Left ventricle myocardium inferior (tissue), 1 donor: ENCODE measurements around the gene MS4A10. TPM values are rescaled to one million over a fixed set of nuclear protein-coding genes. Genes with fewer than 3 reads are reported as not detected.

Source experiments
- DNase-seq: peaks from one replicate; pipeline ENCODE4 v3.0.0-alpha.2; 2020
- H3K27ac ChIP-seq: fragments of 200-600 bp; replicated peaks from 2 replicates; pipeline ENCODE4 v1.8.0; 2021
- H3K27me3 ChIP-seq: fragments of 200-600 bp; 2 replicates; pipeline ENCODE4 v1.8.0; 2021; ENCODE audit warnings: low read depth
- H3K36me3 ChIP-seq: fragments of 200-600 bp; 2 replicates; pipeline ENCODE4 v1.8.0; 2021
- H3K4me1 ChIP-seq: fragments of 200-600 bp; 2 replicates; pipeline ENCODE4 v1.8.0; 2021
- H3K4me3 ChIP-seq: fragments of 200-600 bp; 2 replicates; pipeline ENCODE4 v1.8.0; 2021; ENCODE audit warnings: mild to moderate bottlenecking, moderate library complexity
- H3K9me3 ChIP-seq: fragments of 200-600 bp; replicated peaks from 2 replicates; pipeline ENCODE4 v1.8.0; 2021
- intact Hi-C: fragments of 100-400 bp; cut with micrococcal nuclease; formaldehyde crosslinking; loops from one replicate; pipeline ENCODE4 v1.11.0; 2022
- total RNA-seq: library from RNA; stranded (reverse); fragmentation: NEBNext Ultra II Directional; extraction: Animal tissue kit (Norgen Biotek cat#: 25700); gene quantifications from one replicate; pipeline ENCODE4 v1.2.1, GENCODE V29; 2021
- TF ChIP-seq, protein P1 (sequence below): fragments of 200-600 bp; IDR thresholded peaks from 2 replicates; pipeline ENCODE4 v1.8.0; 2021; ENCODE audit warnings: antibody characterized with exemption, mild to moderate bottlenecking, borderline replicate concordance
- donor health status: DM: no; HTN: yes; CAD: no; lungs with severe emphysema.

MS4A10 gene
- total RNA-seq, 1 donor from 2014 or later: not detected

DNA sequence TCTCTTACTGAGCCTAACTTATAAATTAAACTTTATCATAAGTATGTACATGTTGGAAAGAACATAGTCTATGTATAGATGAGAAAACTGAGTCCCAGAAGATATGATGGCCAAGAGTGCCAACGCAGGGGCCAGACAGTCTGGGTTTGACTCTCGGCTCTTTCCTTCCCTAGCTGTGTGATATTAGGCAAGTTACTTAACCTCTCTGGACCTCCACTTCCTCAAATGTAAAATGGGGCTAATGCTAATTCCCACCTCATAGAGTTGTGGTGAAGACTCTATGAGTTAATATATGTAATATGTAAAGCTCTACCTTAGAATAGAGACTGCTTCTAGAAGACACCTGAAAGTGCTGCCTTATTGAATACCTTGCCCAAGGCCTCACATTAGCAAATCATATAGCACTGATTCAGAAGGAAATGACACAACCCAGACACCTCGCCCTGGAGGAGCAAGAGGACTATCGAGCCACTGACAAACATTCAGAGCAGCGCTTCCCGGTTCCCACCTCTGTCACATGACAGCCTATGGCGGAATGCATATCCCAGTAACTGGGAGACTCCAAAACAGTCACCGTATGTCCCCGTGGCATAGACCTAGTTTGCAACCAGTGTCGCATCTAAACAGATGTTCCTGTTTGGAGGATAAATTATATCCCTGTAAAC lies 45.5 kb downstream of the MS4A10 start:
- Histone ChIP-seq H3K36me3 (no peaks in the 10 kb centered on the region), H3K27ac (no peak overlapping the region), H3K9me3 (no peaks in the 10 kb centered on the region), H3K4me1 (peaks cover 8% of the 10 kb centered on the region), H3K4me3 (no peak overlapping the region), H3K27me3 (no peaks in the 10 kb centered on the region)
- no peak for DNase-seq
- TF ChIP-seq, protein P1, sequence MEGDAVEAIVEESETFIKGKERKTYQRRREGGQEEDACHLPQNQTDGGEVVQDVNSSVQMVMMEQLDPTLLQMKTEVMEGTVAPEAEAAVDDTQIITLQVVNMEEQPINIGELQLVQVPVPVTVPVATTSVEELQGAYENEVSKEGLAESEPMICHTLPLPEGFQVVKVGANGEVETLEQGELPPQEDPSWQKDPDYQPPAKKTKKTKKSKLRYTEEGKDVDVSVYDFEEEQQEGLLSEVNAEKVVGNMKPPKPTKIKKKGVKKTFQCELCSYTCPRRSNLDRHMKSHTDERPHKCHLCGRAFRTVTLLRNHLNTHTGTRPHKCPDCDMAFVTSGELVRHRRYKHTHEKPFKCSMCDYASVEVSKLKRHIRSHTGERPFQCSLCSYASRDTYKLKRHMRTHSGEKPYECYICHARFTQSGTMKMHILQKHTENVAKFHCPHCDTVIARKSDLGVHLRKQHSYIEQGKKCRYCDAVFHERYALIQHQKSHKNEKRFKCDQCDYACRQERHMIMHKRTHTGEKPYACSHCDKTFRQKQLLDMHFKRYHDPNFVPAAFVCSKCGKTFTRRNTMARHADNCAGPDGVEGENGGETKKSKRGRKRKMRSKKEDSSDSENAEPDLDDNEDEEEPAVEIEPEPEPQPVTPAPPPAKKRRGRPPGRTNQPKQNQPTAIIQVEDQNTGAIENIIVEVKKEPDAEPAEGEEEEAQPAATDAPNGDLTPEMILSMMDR: no peak
- intact Hi-C loops: loop anchor here (5.0 kb wide), 1 partner anchor 67 kb away; no protein-coding TSS in a partner anchor

DNA sequence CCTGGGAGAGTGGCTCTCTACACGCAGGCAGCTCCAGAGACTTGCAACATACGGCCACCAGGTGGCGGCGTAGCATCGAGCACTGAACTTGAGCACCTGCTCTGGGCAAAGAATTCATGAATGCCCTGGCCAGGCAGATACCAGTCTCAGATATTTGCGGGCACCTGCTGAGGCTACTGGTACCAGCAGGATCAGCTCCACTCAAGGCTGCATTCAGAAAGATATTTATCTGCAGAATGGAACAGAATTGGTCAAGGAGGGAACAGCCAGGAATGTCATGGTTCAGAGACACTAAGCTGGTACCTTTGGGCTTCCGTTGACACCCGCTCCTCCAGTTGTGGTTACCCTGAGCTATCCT lies 46.0 kb downstream of the MS4A10 start:
- Histone ChIP-seq H3K4me1 (peaks cover 8% of the 10 kb centered on the region), H3K36me3 (no peaks in the 10 kb centered on the region), H3K27me3 (no peaks in the 10 kb centered on the region), H3K27ac (no peak overlapping the region), H3K4me3 (no peak overlapping the region), H3K9me3 (no peaks in the 10 kb centered on the region)
- TF ChIP-seq, protein P1: peak; percentile 98
- peak; percentile 83 for DNase-seq
- intact Hi-C loops: loop anchor here (5.0 kb wide), 1 partner anchor 66 kb away; no protein-coding TSS in a partner anchor

DNA sequence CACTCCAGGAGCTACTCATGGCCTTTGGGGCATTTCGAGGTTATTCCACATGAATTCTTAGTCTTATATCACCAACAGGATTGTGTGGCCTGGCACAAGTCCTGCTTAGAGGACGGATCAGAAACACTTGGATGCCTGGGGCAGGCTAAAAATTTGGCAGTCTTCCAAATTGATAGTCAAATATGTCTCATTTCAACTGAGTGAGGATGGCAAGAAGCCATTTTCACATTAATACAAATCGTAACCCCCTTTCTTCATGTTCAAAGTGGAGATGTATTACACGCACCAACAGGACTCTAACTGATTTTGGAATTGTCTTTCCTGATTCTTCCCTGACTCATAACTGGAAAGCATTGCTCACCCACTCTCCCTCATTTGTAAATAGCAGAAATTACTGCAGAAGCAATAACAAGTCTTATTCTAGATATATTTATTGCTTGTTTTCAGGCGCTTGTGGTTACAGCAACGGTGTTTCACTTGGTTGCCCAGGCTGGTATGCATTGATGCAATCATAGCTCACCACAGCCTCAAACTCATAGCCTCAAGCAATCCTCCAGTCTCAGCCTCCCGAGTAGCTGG lies 46.5 kb downstream of the MS4A10 start:
- peaks cover 8% of the 10 kb centered on the region for H3K4me1 ChIP-seq
- no peaks in the 10 kb centered on the region for H3K9me3 ChIP-seq
- TF ChIP-seq, protein P1: no peak
- H3K27ac ChIP-seq: no peak overlapping the region
- intact Hi-C loops: loop anchor here (5.0 kb wide), 1 partner anchor 66 kb away; no protein-coding TSS in a partner anchor
- no peak for DNase-seq
- H3K36me3 ChIP-seq: no peaks in the 10 kb centered on the region
- no peaks in the 10 kb centered on the region for H3K27me3 ChIP-seq
- H3K4me3 ChIP-seq: no peak overlapping the region

DNA sequence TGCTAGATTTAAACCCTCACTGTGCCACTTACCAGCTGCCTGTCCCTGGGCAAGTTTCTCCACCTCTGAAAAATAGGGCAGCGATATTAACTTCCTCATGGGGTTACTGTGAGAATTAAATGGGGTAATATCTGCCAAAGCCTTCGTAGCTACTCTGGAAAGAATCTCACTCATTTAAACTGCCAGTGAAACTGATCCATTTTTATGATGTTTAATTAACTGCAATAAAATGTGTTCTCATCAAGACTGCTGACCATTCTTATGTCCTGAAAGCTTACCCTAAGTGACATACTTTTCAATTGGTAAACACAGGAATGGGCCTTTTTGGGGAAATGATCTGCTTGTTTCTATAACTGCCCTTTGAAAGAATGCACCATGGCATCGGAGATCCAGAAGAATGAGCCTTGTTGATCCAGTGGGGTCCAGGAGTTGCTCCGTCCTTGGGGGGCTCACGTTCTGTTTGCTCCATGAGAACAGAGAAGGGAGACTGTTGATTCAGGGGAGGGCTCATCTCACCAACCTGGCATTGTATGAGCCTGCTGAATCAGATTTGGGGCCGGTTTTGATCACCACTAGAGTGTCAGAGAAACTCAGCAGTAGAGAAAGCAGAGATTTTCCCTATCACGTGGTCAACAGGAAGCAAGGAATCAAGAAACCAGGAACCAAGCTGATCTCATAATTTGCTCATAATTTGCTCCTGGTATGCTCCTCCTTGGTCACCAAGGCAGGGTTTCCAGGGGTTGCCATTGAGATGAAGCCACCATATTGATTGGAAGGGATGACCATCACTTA lies 49.8 kb downstream of the MS4A10 start:
- H3K27ac ChIP-seq: peak overlapping the region; percentile 16

DNA sequence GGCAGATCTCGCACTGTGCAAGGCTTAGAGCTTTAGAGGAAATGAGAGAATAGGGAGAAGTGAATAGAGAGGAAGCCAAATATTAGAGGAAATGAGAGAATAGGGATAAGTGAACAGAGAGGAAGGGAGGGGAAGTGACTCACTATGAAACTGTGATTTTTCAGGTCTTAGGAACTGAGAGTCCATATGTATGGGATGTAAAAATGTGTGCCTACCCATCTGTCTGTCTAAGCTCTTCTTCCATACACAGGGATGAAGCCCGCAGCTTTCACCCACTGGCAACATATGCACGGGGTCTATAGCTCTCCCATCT lies 50.4 kb downstream of the MS4A10 start:
- Histone ChIP-seq H3K27ac (no peak overlapping the region), H3K9me3 (no peaks in the 10 kb centered on the region), H3K27me3 (no peaks in the 10 kb centered on the region), H3K36me3 (no peaks in the 10 kb centered on the region), H3K4me3 (no peak overlapping the region), H3K4me1 (peaks cover 15% of the 10 kb centered on the region)
- intact Hi-C loops: no loop called here
- TF ChIP-seq, protein P1: no peak
- DNase-seq: no peak

More for the DNA sequence above, 49.8 kb downstream of the MS4A10 start:
- Histone ChIP-seq H3K9me3 (no peaks in the 10 kb centered on the region), H3K4me1 (peaks cover 10% of the 10 kb centered on the region), H3K36me3 (no peaks in the 10 kb centered on the region), H3K27me3 (no peaks in the 10 kb centered on the region), H3K4me3 (no peak overlapping the region)
- intact Hi-C loops: loop anchor here (5.0 kb wide), 1 partner anchor 62 kb away; no protein-coding TSS in a partner anchor
- TF ChIP-seq, protein P1: no peak
- no peak for DNase-seq
